Erythroblast (primary cell): ENCODE results near the gene S1PR5.

Experiments used
- DNase-seq, 2 experiments: peaks; one replicate each; lab custom pipeline; 2025; lab: John Stamatoyannopoulos, UW
- GATA1 ChIP-seq: IDR thresholded peaks from 2 replicates; pipeline ENCODE4 v1.6.1; 2011; ENCODE audit warnings: low read depth, mild to moderate bottlenecking, control low read depth, low read length, moderate library complexity
- POLR2A ChIP-seq: IDR thresholded peaks from 2 replicates; pipeline ENCODE4 v1.6.1; 2011; ENCODE audit warnings: mild to moderate bottlenecking, low read length

S1PR5 gene

GRCh38 chr19:10517361-10517759 lies at the start of gene S1PR5:
TSS of gene S1PR5 (minus strand) at chr19:10517447. CDS start at chr19:10515011, 2,436 bp downstream.
- TF ChIP-seq GATA1 (no peak), POLR2A (no peak)
- DNase-seq = no peak

GRCh38 chr19:10566658-10567410 lies 49.6 kb upstream of the S1PR5 start:
- peak; percentile 50 to 66 for DNase-seq
- TF ChIP-seq POLR2A (no peak), GATA1 (no peak)

- TF ChIP-seq GATA1 = no peak
- no peak for TF ChIP-seq POLR2A
- DNase-seq = no peak
Measured at GRCh38 chr19:10566408-10566657, 49.1 kb upstream of the S1PR5 start.

- TF ChIP-seq GATA1 (no peak), POLR2A (peak; percentile 82)
- DNase-seq = peak; percentile 99 to 100
Measured at GRCh38 chr19:10565567-10566407, 48.5 kb upstream of the S1PR5 start, which contains the start of gene KRI1. TSS of gene KRI1 (minus strand) at chr19:10566010. CDS start at chr19:10565999, 11 bp downstream.

GRCh38 chr19:10565028-10565566 lies 47.9 kb upstream of the S1PR5 start:
- TF ChIP-seq GATA1 (no peak), POLR2A (no peak)
- DNase-seq = peak; percentile 83 to 84

GRCh38 chr19:10562609-10563008 lies 45.4 kb upstream of the S1PR5 start:
- TF ChIP-seq POLR2A (no peak), GATA1 (no peak)
- no peak for DNase-seq

- DNase-seq = no peak
- TF ChIP-seq GATA1 (no peak), POLR2A (no peak)
Measured at GRCh38 chr19:10560154-10560553, 42.9 kb upstream of the S1PR5 start.

GRCh38 chr19:10557603-10558197 lies 40.5 kb upstream of the S1PR5 start:
- TF ChIP-seq GATA1 (no peak), POLR2A (no peak)
- no peak for DNase-seq

GRCh38 chr19:10555610-10555973 lies 38.3 kb upstream of the S1PR5 start:
- no peak for DNase-seq
- TF ChIP-seq GATA1 = no peak
- TF ChIP-seq POLR2A = no peak

- TF ChIP-seq GATA1 (no peak), POLR2A (peak; percentile 6)
Measured at GRCh38 chr19:10554760-10555609, 37.7 kb upstream of the S1PR5 start.

GRCh38 chr19:10553943-10554381 lies 36.7 kb upstream of the S1PR5 start:
- no peak for DNase-seq
- TF ChIP-seq GATA1 = no peak
- no peak for TF ChIP-seq POLR2A

More at GRCh38 chr19:10554760-10555609, 37.7 kb upstream of the S1PR5 start:
- DNase-seq = no peak

- DNase-seq = no peak
- TF ChIP-seq POLR2A = no peak
- no peak for TF ChIP-seq GATA1
Measured at GRCh38 chr19:10553087-10553667, 35.9 kb upstream of the S1PR5 start.

- TF ChIP-seq POLR2A (peak; percentile 39), GATA1 (no peak)
- DNase-seq = peak; percentile 46 to 53
Measured at GRCh38 chr19:10552510-10553053, 35.3 kb upstream of the S1PR5 start.
